IMR-90 (cell line): Measurements from ENCODE around the gene HSH2D.

Source experiments
- CEBPB ChIP-seq: IDR thresholded peaks from 2 replicates; pipeline ENCODE4 v1.6.1; 2012; ENCODE audit warnings: low read depth, low read length, improper control_type of control experiment
- CTCF ChIP-seq: conservative IDR thresholded peaks from 2 replicates; pipeline ENCODE4 v1.5.1; 2012; ENCODE audit warnings: mild to moderate bottlenecking, low read depth, low read length, improper control_type of control experiment
- POLR2A ChIP-seq: IDR thresholded peaks from 2 replicates; pipeline ENCODE4 v1.6.1; 2012; ENCODE audit warnings: mild to moderate bottlenecking, low read depth, low read length
- RAD21 ChIP-seq: IDR thresholded peaks from 2 replicates; pipeline ENCODE4 v1.6.1; 2012; ENCODE audit warnings: low read length, improper control_type of control experiment
- SMC3 ChIP-seq: fragments of 150-350 bp; IDR thresholded peaks from 2 replicates; pipeline ENCODE4 v1.6.1; 2016; ENCODE audit warnings: low read depth, mild to moderate bottlenecking, antibody characterized with exemption, low read length, moderate library complexity
- USF2 ChIP-seq: fragments of 150-350 bp; IDR thresholded peaks from 2 replicates; pipeline ENCODE4 v1.6.1; 2017; ENCODE audit warnings: mild to moderate bottlenecking, antibody characterized with exemption, low read length, low read depth

GRCh38 chr19:16118489-16119033, 24.9 kb upstream of the HSH2D start:
- TF ChIP-seq USF2, result no peak
- no peak for TF ChIP-seq POLR2A
- no peak for TF ChIP-seq CTCF
- TF ChIP-seq CEBPB, result no peak
- TF ChIP-seq SMC3, result no peak
- TF ChIP-seq RAD21, result no peak
